ENCODE results near the gene TOMM20L.
"Not testable (repeated sequence)": the region's sequence is repeated elsewhere in the genome, so short reads cannot be mapped to it uniquely, and the experiment has no call there.

Gene TOMM20L

DNA sequence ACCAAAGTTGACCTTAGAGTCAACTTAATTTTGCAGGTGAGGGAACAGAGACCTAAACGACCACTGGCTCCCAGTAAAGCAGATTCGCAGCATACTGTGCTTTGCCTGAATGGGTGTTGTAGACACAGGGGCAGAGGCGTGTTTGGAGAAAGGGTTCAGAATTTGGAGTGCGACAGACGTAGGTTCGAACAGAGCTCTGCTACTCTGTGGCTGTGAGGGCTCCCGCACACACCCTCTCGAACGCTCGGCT lies 243 bp upstream of the TOMM20L start:
- Histone ChIP-seq H3K36me3 (ENCODE audit: control insufficient read depth, insufficient read depth, low read length, severe bottlenecking) (no peaks in the 10 kb centered on the region), H3K27me3 (replicated peaks; ENCODE audit: control insufficient read depth, insufficient read depth, low read length) (no peaks in the 10 kb centered on the region), H3K4me3 (ENCODE audit: low read length) (peak overlapping the region; percentile 79), H3K9me3 (ENCODE audit: control insufficient read depth, low read length) (no peaks in the 10 kb centered on the region), H3K4me1 (ENCODE audit: control insufficient read depth, insufficient read depth, low read length) (peaks cover 3% of the 10 kb centered on the region), H3K9ac (ENCODE audit: low read length) (peak overlapping the region; percentile 80)
- no peak for DNase-seq (ENCODE audit: low read depth)

DNA sequence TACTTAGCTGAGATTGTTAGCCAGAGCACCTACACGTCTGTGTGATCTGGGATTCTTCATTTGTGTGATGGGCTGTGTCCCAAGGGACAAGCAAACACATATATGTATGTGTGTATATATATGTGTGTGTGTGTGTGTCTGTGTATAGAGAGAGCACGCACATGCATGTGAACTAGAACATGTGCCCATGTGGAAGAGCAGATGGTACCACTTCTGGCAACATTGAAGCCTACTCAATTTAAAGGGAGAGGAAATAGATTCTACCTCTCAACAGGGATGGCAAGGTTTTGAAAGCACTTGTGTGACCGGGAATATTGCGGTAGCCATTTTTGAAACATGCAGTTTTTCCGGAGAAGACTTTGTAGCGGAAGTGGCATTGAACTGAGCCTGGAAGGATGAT lies 1.4 kb downstream of the TOMM20L start:
- peaks cover 3% of the 10 kb centered on the region for H3K4me1 ChIP-seq (ENCODE audit: control insufficient read depth, insufficient read depth, low read length)
- H3K9ac ChIP-seq (ENCODE audit: low read length) = no peak overlapping the region
- no peaks in the 10 kb centered on the region for H3K27me3 ChIP-seq (replicated peaks; ENCODE audit: control insufficient read depth, insufficient read depth, low read length)
- no peak for DNase-seq (ENCODE audit: low read depth)
- no peaks in the 10 kb centered on the region for H3K9me3 ChIP-seq (ENCODE audit: control insufficient read depth, low read length)
- no peak overlapping the region for H3K4me3 ChIP-seq (ENCODE audit: low read length)
- H3K36me3 ChIP-seq (ENCODE audit: control insufficient read depth, insufficient read depth, low read length, severe bottlenecking) = no peaks in the 10 kb centered on the region

DNA sequence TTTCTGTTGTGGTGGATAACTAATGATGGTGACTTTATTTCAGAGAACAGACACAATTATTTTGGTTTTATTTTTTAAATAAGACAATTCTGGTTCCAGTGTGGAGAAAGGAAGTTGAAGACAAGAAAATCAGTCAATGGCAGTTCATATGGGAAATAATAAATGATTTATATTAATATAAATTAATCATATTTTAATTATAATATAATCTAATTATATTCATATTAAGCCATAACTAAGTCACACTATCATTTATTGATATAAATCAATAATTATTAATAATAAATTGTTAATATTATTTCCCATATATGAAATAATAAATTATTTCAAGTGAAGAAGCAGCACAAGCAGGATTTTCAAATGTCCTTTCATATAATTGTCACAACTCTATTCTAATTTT lies 2.8 kb downstream of the TOMM20L start:
- Histone ChIP-seq H3K4me1 (ENCODE audit: control insufficient read depth, insufficient read depth, low read length) (peaks cover 3% of the 10 kb centered on the region), H3K27me3 (replicated peaks; ENCODE audit: control insufficient read depth, insufficient read depth, low read length) (no peaks in the 10 kb centered on the region), H3K4me3 (ENCODE audit: low read length) (no peak overlapping the region), H3K36me3 (ENCODE audit: control insufficient read depth, insufficient read depth, low read length, severe bottlenecking) (no peaks in the 10 kb centered on the region), H3K9ac (ENCODE audit: low read length) (no peak overlapping the region), H3K9me3 (ENCODE audit: control insufficient read depth, low read length) (no peaks in the 10 kb centered on the region)
- no peak for DNase-seq (ENCODE audit: low read depth)

DNA sequence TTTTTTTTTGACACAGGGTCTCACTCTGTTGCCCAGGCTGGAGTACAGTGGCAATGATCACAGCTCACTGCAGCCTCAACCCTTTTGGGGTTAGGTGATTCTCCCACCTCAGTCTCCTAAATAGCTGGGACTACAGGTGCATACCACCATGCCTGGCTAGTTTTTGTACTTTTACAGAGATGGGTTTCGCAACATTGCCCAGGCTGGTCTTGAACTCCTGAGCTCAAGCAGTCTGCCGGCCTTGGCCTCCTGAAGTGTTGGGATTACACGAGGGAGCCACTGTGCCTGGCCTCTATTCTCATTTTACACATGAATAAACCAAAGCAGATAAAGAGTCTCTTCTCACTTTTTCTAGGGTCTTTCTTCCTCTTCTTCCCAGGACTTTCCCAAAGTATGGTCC lies 3.2 kb downstream of the TOMM20L start:
- peaks cover 3% of the 10 kb centered on the region for H3K4me1 ChIP-seq (ENCODE audit: control insufficient read depth, insufficient read depth, low read length)
- no peaks in the 10 kb centered on the region for H3K36me3 ChIP-seq (ENCODE audit: control insufficient read depth, insufficient read depth, low read length, severe bottlenecking)
- no peak overlapping the region for H3K9ac ChIP-seq (ENCODE audit: low read length)
- no peak overlapping the region for H3K4me3 ChIP-seq (ENCODE audit: low read length)
- DNase-seq (ENCODE audit: low read depth) = no peak
- H3K27me3 ChIP-seq (replicated peaks; ENCODE audit: control insufficient read depth, insufficient read depth, low read length) = no peaks in the 10 kb centered on the region
- H3K9me3 ChIP-seq (ENCODE audit: control insufficient read depth, low read length) = no peaks in the 10 kb centered on the region

DNA sequence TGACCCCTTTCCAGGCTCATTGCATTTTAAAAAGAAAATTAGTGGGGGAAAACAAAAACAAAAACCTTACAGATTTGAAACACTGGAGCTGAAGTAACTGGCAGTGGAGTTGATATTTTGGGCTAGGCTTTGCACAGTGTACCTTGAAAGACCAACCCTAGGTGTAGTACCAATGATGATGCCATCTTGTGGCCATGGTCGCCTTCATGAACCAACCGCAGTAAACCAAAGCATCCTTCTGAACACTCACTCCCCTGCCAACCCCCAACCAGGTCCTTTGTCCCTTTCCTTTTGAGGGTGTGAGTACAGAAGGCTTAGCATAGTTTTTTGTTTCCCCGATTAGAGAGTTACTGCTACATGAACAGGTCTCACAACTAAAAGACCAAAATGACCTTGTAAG lies 5.9 kb downstream of the TOMM20L start:
- DNase-seq (ENCODE audit: low read depth) = no peak
- no peaks in the 10 kb centered on the region for H3K27me3 ChIP-seq (replicated peaks; ENCODE audit: control insufficient read depth, insufficient read depth, low read length)
- no peaks in the 10 kb centered on the region for H3K9me3 ChIP-seq (ENCODE audit: control insufficient read depth, low read length)
- no peak overlapping the region for H3K9ac ChIP-seq (ENCODE audit: low read length)
- no peaks in the 10 kb centered on the region for H3K4me1 ChIP-seq (ENCODE audit: control insufficient read depth, insufficient read depth, low read length)
- H3K36me3 ChIP-seq (ENCODE audit: control insufficient read depth, insufficient read depth, low read length, severe bottlenecking) = no peaks in the 10 kb centered on the region
- no peak overlapping the region for H3K4me3 ChIP-seq (ENCODE audit: low read length)

DNA sequence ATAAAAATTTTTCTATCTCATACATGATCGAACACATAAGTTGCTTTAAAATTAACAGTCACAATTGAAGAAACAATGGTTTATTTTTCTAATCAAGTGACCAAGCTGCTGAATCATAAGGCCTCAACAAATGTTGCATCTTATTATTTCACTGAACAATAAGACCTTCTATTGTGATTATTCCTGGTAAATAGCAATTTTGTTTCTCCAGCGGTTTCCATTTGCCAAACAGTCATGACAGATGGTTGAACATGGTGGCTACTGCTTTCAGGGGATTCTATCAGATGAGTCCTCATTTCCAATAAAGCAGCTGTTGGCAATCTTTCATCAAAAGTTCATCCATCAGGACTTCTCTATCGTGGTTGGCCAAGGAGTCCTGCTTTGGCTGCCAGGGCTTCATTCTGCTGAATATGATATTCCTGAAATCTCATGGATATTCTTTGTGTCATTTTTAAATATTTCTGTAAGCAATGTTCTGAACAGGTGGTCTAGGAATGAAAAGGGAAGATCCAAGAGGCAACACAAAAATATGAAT lies 13.0 kb downstream of the TOMM20L start:
- Histone ChIP-seq H3K9me3 (ENCODE audit: control insufficient read depth, low read length) (no peaks in the 10 kb centered on the region), H3K36me3 (ENCODE audit: control insufficient read depth, insufficient read depth, low read length, severe bottlenecking) (peaks cover 57% of the 10 kb centered on the region), H3K27me3 (replicated peaks; ENCODE audit: control insufficient read depth, insufficient read depth, low read length) (no peaks in the 10 kb centered on the region), H3K9ac (ENCODE audit: low read length) (no peak overlapping the region), H3K4me1 (ENCODE audit: control insufficient read depth, insufficient read depth, low read length) (no peaks in the 10 kb centered on the region), H3K4me3 (ENCODE audit: low read length) (no peak overlapping the region)
- DNase-seq (ENCODE audit: low read depth) = no peak

DNA sequence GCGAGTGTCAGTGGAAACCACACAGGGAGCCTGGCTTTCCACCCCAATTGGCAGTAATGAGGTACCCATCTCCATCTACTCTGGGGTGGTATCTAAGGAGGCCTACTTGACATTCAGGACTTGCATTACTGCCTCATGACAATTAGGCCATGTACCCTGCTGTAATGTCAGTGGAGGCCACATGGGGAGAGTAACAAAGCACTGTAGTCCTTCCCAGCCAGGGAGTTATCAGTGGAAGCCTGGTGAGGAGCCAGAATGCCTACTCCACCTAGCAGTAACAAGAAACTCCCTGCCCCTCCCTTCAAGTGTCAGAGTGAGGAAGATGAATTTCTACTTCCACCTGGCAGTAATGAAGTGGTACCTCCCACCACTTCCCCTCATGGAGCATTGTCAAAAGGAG lies 19.1 kb downstream of the TOMM20L start:
- Histone ChIP-seq H3K4me1 (ENCODE audit: control insufficient read depth, insufficient read depth, low read length) (no peaks in the 10 kb centered on the region), H3K9me3 (ENCODE audit: control insufficient read depth, low read length) (no peaks in the 10 kb centered on the region), H3K9ac (ENCODE audit: low read length) (no peak overlapping the region), H3K27me3 (replicated peaks; ENCODE audit: control insufficient read depth, insufficient read depth, low read length) (no peaks in the 10 kb centered on the region), H3K36me3 (ENCODE audit: control insufficient read depth, insufficient read depth, low read length, severe bottlenecking) (peaks cover 80% of the 10 kb centered on the region), H3K4me3 (ENCODE audit: low read length) (no peak overlapping the region)
- no peak for DNase-seq (ENCODE audit: low read depth)

DNA sequence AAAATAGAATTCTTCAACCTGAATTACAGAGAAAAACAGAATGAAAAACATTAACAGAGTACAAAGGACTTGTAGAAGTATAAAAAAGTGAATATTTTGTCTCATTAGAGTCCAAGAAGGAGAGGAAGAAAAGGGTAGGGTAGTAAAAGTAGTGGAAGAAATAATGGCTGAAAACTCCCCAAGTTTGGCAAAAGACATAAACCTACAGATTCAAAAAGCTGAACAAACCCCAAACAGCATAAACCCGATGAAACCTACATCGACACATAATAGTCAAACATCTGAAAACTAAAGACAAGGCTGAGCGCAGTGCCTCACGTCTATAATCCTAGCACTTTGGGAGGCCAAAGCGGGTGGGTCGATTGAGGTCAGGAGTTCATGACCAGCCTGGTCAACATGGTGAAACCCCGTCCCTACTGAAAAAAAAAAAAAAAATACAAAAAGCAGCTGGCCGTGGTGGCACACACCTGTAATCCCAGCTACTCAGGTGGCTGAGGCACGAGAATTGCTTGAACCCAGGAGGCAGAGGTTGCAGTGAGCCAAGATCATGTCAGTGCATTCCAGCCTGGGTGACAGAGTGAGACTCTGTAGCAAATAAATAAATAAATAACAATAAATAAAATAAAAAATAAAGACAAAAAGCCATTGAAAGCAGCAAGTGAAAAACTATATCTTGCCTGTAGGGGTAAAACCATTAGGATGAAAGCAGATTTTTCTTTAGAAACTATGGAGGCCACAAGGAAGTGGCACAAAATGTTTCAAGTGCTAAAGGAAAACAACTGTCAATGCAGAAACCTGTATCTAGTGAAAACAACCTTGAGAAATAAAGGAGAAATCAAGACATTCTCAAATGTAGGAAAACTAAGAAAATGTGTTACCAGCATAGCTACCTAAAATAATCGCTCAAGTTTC lies 20.2 kb downstream of the TOMM20L start:
- Histone ChIP-seq H3K4me1 (ENCODE audit: control insufficient read depth, insufficient read depth, low read length) (no peaks in the 10 kb centered on the region), H3K9me3 (ENCODE audit: control insufficient read depth, low read length) (no peaks in the 10 kb centered on the region), H3K36me3 (ENCODE audit: control insufficient read depth, insufficient read depth, low read length, severe bottlenecking) (peaks cover 75% of the 10 kb centered on the region), H3K27me3 (replicated peaks; ENCODE audit: control insufficient read depth, insufficient read depth, low read length) (no peaks in the 10 kb centered on the region), H3K9ac (ENCODE audit: low read length) (no peak overlapping the region), H3K4me3 (ENCODE audit: low read length) (no peak overlapping the region)
- no peak for DNase-seq (ENCODE audit: low read depth)

DNA sequence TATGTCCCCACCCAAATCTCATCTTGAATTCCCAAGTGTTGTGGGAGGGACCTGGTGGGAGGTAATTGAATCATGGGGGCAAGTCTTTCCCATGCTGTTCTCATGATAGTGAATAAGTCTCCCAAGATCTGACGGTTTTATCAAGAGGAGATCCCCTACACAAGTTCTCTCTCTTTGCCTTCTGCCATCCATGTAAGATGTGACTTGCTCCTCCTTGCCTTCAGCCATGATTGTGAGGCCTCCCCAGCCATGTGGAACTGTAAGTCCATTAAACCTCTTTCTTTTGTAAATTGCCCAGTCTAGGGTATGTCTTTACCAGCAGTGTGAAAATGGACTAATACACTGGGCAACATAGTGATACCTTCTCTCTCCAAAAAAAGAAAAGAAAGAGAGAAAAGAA lies 21.2 kb downstream of the TOMM20L start:
- H3K27me3 ChIP-seq (replicated peaks; ENCODE audit: control insufficient read depth, insufficient read depth, low read length); H3K9ac ChIP-seq (ENCODE audit: low read length); DNase-seq (ENCODE audit: low read depth); H3K4me1 ChIP-seq (ENCODE audit: control insufficient read depth, insufficient read depth, low read length); H3K9me3 ChIP-seq (ENCODE audit: control insufficient read depth, low read length); H3K4me3 ChIP-seq (ENCODE audit: low read length): not testable (repeated sequence)
- H3K36me3 ChIP-seq (ENCODE audit: control insufficient read depth, insufficient read depth, low read length, severe bottlenecking) = peaks cover 74% of the 10 kb centered on the region

DNA sequence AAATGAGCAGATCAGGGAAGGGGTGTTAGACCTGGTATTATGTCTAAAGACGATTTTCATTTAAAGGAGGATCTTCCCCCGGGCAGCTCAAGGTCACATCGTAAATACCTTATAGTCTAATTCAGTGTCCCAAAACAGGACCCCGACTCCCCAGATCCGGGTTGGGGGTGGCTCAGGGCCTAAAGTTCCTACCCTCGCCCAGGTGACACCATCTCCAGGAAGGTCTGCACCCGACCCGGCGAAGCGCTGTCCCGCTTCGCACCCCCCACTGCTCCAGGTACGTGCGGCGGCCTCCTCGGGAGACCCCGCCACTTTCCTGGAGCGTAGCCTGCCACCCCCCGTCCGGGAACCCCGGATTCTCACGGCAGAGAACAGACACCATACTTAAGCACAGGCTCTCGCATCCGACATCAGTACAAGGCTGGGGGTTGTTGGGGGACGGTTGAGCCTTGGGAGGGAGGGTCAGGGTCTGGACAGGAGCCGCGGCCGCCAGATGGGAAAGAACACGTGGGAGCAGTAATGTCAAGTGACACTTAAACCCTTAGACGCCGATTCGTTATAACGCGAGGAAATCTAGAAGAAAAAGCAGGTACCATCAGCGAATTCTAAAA lies 31.0 kb downstream of the TOMM20L start:
- Histone ChIP-seq H3K27me3 (replicated peaks; ENCODE audit: control insufficient read depth, insufficient read depth, low read length) (no peaks in the 10 kb centered on the region), H3K36me3 (ENCODE audit: control insufficient read depth, insufficient read depth, low read length, severe bottlenecking) (peaks cover 23% of the 10 kb centered on the region), H3K4me1 (ENCODE audit: control insufficient read depth, insufficient read depth, low read length) (peaks cover 21% of the 10 kb centered on the region), H3K4me3 (ENCODE audit: low read length) (peak overlapping the region; percentile 94), H3K9me3 (ENCODE audit: control insufficient read depth, low read length) (no peaks in the 10 kb centered on the region), H3K9ac (ENCODE audit: low read length) (peak overlapping the region; percentile 99)
- DNase-seq (ENCODE audit: low read depth) = peak; percentile 77

DNA sequence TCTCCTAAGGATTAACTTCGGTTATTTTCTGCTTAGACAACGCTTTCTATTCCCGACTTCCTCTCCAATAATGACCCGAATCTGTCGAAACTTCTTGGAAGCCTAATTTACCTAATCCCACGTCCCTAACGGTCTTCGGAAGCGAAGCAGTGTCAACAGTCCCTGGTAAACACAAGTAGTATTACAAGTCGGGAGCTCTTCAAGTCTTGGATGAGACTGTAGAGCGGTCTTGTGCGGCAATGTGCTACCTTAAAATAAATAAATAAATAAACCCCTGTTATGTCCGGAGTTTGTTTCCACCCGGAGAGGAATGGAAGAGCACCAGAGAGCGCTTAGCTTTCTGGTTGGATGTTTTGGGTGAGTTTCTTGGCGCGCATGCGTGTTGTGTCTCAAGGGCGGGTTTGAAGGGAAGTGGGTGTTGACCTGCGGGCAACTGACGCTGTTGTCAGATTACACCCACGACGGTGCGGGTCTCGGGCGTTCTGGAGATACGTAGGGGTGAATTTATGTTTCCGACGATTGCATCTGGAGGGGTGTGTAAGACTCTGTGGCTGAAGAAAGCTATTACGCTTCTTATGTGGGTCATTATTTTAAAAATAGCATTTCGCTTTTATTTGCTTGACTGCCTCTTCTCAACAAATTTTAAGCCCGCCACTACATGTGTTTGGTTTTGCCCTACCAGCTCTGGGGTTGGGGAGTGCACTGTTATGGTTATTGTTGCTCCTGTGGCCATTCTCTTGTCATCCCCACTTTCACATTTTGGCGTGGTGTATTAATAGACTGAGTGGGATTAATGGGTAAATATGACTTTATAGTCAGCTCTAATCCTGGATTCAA lies 31.8 kb downstream of the TOMM20L start, which contains the start of the genes KIAA0586 and TIMM9:
KIAA0586 (plus strand) TSS at position 439 of the 837 bp plus-strand sequence. CDS start 546 bp downstream, outside the sequence.
TIMM9 (minus strand) TSS at position 251 of the 837 bp plus-strand sequence. CDS start 15,586 bp downstream, outside the sequence.
- H3K4me3 ChIP-seq (ENCODE audit: low read length) = peak within 1 kb of the TSS; percentile 94
- DNase-seq (ENCODE audit: low read depth) = peak; percentile 99
- peaks cover 20% of the 10 kb centered on the region for H3K36me3 ChIP-seq (ENCODE audit: control insufficient read depth, insufficient read depth, low read length, severe bottlenecking)
- H3K4me1 ChIP-seq (ENCODE audit: control insufficient read depth, insufficient read depth, low read length) = peaks cover 21% of the 10 kb centered on the region
- peak within 1 kb of the TSS; percentile 99 for H3K9ac ChIP-seq (ENCODE audit: low read length)
- H3K27me3 ChIP-seq (replicated peaks; ENCODE audit: control insufficient read depth, insufficient read depth, low read length) = no peaks in the 10 kb centered on the region
- no peaks in the 10 kb centered on the region for H3K9me3 ChIP-seq (ENCODE audit: control insufficient read depth, low read length)
